ENCODE data around the gene TOMM22.
A peak's percentile ranks its signal among the peaks of the same experiment; 100 is the strongest.
"Not testable (repeated sequence)": the region's sequence is repeated elsewhere in the genome, so short reads cannot be mapped to it uniquely, and the experiment has no call there.

Gene TOMM22

DNA sequence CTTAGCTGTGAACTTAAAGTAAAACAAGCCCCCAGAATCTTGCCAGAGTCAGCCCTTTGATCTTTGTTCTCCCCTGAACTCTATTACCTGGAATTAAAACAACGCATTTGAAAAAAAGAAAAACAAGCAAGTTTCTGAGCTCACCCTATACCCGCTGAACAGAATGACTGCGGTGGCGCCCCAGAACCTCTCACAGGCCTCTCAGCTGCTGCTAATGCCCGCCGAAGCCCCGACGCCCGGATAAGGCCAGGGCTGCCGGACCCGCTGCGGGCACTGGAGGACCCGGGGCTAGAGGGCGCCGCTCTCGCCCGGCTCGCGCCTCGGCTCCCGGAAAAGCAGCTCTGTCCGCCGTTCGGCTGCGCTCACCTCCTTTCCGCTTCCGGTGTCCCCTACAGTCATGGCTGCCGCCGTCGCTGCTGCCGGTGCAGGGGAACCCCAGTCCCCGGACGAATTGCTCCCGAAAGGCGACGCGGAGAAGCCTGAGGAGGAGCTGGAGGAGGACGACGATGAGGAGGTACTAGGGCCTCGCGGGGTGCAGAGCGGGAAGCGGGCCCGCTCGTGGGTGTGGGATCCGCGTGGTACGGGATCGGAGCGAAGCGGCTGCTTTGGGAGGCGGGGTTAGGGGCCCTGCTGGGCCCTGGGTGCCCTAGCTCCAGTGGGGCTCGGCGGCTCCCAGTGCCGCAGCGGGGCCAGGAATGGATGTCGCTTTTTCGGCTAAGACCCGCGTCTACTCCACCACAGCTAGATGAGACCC lies at the start of gene TOMM22:
TSS of gene TOMM22 (plus strand) at position 376 of the 754 bp plus-strand sequence. CDS start at position 398, 22 bp downstream.
- DNase-seq: peak; percentile 74

DNA sequence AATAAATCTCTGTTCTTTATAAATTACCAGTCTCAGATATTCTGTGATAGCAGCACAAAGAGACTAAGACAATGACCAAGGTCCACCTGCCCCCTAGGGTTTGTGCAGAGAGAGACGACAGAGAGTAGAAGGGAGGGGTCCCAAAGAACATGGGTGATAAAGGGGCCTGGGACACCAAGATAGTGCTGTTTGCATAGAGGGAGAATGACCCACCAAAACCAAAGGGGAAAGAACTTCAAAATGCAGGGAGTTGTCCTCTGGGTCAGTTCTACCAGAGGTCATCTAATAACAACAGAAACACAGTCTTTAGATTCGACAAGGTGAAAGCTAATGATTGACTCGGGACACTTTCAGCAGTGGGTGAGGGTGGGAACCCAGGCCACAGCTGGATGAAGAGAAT lies 49.2 kb upstream of the TOMM22 start:
- DNase-seq: no peak

DNA sequence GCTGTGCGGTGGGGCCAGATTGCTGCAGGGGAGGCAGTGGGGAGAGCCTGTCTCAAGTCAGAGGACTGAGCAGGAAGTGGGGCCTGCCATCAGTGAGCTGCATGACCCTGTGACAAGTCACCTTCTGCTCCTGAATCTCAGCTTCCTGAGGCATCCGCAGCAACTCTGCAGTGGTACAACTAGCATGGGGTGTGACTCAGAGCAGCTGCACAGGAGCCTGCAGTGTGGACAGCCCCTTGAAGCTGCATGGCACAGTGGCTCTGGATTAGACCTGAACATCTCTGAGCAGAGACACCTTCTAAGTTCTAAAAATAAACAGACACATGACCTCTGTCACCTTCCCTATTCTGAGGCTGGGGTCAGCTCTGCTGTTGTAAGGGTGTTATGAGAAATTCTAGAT lies 43.5 kb upstream of the TOMM22 start:
- DNase-seq: no peak

DNA sequence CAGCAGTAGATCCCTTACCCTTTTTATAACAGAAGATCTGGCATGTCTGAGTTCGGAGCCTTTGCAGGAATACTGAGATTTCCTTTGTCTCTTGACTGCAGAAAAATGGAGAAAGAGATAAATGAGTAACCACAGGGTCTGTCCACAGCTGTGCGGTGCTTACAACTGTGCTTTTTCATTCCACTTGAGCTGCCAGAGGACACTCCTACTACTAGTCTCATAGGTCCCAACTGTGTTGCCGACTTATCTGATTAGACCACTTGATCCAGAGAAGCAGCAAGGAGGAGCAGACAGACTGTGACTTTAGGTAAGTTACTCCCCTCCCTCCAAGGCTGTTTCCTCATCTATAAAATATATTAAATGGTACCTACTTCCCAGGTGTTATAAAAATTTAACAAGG lies 43.0 kb upstream of the TOMM22 start:
- DNase-seq: no peak

DNA sequence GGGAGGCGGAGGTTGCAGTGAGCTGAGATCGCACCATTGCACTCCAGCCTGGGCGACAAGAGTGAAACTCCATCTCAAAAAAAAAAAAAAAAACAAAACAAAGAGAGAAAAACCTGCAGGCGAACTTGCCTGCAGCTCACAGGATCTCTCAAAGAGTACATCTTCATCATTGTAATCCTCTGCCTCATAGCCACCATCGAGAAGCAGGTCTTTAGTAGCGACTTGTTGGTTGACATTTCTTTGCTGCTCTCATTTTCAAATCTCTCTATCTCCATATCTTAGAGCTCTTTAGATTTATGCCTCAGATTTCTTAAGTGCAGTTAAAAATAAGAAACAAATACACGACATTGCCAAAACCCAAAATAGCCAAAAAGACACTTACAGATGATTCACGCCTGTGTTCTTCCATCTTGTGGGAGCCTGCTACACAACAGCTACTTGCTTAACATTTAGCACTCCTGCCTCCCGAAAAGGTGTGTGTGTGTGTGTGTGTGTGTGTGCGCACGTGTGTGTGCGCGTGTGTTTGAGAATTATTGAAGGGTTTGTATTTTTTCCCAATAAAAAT lies 40.2 kb upstream of the TOMM22 start:
- no peak for DNase-seq

DNA sequence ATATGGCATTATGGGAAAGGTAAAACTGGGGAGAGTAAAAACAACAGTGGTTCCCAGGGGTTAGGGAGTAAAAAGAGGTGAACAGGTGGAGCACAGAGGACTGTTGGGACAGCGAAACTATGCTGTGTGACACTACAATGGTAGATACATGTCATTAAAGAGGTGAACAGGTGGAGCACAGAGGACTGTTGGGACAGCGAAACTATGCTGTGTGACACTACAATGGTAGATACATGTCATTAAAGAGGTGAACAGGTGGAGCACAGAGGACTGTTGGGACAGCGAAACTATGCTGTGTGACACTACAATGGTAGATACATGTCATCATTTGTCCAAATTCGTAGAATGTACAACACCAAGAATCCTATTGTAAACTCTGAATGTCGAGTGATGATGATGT lies 37.5 kb upstream of the TOMM22 start:
- DNase-seq: not testable (repeated sequence)

DNA sequence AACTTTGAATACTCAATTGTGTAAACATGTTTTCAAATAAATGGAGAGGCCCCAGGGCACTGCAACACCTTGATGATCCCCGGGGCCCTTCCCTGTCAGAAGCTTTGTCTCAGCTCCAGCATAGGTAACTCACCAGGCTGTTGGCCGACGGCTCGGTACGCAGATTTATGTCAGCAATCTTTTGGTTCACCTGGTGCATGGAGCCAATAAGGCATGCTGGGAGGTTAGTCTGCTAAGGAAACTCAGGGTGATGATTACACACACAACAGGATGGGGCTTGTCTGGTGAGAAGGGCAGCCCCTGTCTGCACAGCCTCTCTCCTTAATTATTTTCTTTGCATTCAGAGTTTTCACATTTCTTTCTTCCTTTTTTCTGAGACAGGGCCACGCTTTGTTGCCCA lies 36.3 kb upstream of the TOMM22 start:
- no peak for DNase-seq

DNA sequence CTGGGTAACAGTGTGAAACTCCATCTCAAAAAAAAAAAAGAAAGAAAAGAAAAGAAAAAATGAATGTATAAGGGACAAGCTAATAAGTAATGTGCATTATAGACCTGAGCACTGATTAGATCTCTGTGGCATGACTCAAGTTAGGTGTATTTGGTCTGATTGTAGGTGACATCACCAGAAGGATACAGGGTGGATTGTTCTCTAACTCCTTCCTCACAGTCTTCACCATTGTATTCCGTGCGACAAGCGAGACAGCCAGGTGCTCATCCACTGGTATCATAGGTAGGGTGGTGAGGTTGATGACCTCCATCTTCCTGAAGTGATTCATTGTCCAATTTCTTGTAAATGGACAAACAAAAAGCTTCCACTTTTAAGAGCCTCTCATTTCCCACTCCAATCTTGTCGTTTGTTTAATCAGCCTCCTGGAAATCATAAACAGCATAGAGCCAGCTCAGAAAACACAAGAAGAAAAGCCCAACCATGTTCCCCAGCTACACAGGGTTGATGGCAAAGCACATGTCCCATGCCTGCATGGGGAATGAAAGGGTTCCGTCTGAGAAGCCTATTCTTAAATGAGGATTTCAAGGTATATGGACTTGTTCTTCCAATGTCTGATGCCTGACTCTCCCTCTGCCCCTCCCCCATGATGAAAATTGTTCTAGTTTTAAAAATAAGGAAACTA lies 31.8 kb upstream of the TOMM22 start:
- DNase-seq: peak; percentile 23

DNA sequence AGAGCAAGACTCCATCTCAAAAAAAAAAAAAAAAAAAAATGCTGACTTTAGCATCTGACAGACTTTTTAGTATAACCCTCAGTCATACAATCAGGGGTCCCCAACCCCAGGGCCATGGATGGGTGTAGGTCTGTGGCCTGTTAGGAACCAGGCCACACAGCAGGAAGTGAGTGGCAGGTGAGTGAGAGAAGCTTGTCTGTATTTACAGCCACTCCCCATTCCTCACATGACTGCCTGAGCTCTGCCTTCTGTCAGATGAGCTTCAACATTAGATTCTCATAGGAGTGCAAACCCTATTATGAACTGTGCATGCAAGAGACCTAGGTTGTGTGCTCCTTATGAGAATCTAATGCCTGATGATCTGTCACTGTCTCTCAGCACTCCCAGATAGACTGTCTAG lies 28.9 kb upstream of the TOMM22 start:
- peak; percentile 11 for DNase-seq

DNA sequence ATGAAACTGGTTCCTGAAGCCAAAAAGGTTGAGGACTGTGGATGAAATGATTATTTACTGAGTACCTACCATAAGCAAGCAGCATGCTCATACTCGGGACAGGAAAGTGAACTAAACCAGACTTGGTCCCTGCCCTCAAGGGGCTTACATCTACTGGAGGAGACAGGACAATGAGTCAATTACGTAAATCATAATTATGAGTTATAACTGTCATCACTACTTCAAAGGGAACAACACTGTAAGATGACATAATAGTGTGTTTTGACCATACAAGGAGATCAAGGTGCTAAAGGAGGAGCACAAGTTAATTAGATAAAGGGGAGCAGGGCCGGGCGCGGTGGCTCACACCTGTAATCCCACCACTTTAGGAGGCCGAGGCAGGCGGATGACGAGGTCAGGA lies 28.0 kb upstream of the TOMM22 start:
- DNase-seq: no peak

DNA sequence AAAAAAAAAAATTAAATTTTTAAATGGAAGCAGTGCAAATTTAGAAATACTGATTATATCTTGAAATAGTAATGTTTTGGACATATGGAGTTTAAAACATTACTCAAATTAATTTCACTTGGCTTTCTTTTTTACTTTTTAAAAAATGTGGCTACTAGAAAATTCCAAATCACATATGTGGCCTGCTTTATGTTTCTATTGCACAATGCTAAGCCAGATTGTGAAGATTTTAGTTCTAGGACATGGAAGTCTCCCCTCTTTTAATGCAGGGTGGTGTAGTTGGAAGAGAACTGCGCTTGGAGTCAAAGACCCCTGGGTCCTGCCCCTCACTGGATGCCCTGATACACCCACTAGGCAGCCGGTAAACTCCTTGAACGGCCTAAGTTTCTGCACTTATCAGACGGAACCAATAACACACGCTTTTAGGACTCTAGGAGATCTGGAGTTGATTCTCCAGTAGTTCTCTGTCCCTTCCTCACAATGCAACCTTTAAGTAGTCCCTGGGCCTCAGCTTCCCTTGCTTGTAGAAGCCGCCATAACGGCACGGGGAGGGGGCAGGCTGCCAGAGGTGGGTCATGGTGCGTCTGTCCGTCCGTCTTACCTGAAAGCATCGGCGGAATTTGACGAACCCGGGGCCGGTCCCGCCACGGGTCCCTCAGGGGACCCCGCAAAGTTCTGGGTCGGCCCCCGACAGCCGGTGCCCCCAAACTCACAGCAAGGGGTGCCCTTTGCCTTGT lies 26.1 kb upstream of the TOMM22 start:
- DNase-seq: peak; percentile 32

DNA sequence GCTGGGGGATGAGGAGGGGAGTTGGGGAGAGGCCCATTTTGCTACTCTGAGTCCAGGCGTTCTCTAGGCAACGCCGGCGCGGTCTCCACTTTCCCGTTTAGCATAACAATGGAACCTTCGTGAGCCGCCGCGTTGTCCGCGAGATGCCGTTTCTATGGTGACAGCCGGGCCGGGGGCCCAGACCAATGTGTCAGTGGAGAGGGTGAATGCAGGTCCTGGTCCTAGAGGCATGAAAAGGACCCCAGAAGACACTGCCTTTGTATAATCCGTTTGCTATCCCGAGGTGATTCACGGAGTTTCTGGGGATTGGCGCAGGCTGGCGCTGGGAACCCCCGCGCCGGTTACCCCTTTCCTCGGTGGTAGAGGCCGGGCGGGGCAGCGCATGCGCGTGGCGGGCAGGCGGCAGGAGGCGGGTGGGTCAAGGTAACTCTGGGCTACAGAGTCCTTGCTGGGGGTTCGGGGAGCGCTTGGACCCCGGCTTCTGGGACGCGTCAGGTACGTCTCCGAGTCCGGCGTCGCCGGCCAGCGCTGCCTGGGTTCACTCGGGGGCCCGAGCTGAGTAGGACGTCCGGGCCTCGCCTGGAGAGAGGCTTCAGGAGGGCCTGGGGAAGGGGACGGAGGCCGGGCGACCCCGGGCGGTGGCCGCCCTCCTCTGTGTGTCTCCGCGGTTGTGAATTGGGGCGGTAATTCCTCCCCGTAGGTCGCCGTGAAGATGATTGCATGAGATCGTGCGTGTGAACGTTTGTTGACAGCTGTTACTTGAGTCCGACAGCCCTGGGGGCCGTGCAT lies 25.3 kb upstream of the TOMM22 start, which contains the start of the genes CBY1 and FAM227A:
TSS of gene CBY1 (plus strand) at position 383 of the 789 bp plus-strand sequence. CDS start 11,417 bp downstream, outside the sequence.
TSS of gene FAM227A (minus strand) at position 137 of the 789 bp plus-strand sequence. CDS start 6,224 bp downstream, outside the sequence.
- peak; percentile 80 for DNase-seq

DNA sequence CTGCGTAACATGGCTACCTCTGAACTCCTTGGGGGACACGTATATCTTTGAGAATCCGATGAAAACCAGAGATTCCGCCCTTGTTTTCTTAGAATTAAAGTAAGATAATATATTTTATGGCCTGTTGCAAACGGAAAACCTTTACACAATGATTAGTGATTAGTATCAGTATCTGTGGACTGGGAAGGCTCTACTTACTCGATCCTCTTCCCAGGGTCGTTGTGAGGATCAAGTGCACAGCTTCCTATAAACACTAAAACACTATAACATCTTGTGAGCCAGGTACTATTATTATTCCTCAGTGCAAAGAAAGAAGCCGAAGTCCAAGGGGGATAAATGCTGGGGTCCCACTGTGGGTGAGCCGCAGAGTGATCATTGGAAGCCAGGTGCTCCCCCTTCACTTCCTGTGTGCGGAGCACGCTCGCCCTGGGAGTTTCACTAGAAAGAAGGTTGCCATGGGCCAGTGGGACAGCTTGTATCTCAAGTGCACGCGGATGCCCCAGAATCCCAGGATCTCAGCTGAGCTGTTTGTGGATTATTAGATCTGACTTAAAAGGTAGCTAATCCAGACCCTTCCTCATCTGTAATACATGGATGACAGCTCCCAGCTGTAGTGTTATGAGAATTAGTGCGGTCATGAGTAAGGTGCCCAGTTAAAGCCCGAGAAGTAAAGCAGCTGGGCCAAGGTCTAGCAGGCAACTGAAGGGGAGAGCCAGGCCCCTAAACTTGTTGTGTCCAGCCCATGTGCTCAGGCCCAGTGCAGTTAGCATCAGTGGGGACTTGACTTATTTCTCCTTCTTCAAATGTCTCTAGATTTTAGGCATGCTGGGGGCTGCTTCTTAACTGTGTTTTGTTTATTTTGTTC lies 24.5 kb upstream of the TOMM22 start:
- peak; percentile 12 for DNase-seq

DNA sequence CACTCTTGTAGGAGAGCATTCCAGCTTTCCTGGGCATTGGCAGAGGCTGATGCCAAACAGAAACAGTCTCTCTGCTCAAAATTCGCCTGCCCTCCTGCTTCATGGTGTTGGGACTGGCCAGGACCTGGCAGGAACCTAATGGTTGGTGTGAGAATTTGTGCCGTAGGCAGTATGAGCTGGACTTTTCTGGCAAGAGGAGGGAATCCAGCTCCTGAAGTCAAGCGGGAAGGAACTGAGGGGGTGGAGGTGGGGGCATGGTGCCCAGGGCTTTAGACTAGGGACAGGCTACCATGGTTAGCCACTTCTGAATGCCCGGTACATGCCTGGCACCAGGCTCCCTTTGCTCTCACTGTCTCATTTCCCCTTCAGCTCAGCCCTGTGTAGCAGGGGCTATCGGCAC lies 6.9 kb upstream of the TOMM22 start:
- DNase-seq: no peak

DNA sequence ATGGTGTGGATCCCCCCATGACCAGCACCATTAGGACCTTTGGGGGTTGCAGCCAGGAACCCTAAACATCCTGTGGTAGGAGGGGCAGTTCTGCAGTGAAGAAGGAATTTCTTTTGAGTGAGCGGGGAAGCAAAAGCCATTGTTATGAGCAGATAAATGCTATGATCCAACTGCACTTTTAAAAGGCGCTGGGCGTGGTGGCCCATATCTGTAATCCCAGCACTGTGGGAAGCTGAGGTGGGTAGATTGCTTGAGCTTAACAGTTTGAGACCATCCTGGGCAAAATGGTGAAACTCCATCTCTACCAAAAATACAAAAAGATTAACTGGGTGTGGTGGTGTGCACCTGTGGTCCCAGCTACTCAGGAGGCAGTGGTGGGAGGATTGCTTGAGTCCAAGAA lies 5.9 kb upstream of the TOMM22 start:
- no peak for DNase-seq

DNA sequence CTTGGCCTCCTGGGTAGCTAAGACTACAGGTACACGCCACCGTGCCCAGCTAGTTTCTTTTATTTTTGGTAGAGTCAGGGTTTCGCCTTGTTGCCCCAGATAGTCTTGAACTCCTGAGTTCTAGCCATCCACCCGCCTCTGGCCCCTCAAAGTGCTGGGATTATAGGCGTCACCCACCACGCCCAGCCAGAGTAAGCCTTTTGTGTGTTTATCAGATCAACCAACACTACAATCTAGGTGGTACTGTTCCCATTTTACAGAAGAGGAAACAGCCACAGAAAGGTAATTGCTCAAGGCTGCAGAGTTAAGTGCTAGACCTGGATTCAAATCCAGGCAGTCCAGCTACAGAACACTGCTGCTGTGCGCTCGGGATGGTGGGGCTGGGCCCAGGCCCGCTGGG lies 3.1 kb downstream of the TOMM22 start:
- DNase-seq: no peak

DNA sequence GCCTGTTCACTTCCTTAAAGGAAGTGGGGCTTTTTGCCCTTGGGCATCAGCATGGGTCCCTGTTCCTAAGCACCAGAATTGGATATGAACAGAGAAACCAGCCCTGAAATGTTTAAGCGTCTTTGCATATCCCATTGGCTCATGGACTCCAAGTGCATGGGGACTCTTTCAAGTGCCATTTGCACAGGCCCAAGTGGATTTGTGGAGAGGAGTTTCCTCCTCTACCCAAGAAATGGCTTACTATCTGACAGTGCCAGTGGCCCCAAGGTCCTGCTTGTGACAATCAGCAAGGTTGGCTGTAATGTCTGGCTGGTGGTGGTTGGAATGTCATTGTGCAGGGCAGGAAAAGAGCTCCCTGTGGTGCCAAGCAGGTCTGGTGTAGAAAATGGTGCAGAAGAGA lies 4.0 kb downstream of the TOMM22 start:
- DNase-seq: no peak

DNA sequence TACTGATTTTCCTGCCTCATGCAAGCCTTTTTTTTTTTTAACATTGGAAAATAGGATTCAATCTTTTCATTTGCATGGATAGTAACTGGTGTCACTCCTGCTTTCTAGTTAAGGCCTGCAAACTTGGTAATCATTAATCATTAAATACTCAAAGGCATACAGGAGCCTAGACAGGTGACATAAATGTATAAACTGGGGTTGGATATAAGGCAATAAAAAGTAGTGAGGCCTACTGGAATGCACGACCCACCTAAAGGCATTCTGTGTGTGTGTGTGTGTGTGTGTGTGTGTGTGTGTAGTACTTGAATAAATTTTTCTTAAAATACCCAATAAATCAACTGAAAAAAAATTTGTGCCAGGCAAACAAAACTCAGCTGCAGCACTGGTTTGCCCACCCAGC lies 7.9 kb downstream of the TOMM22 start:
- no peak for DNase-seq

DNA sequence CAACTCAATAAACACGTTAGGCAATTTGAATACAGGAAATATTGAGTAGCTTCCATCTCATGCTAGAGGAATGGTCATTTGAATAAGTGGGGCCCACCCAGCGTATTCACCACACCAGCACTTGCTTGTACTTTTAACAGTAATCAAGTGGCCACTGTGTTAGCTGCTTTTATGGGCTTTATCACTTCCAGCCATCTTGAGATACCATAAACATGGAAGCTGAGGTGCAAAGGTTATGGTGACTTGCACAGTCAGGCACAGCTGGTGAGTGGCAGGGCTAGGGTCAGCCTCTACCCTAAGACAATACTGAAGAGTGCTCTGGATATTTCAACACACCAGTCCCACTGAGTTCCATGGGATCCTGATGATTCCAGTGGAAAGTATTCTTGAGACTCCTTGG lies 12.3 kb downstream of the TOMM22 start:
- DNase-seq: no peak

DNA sequence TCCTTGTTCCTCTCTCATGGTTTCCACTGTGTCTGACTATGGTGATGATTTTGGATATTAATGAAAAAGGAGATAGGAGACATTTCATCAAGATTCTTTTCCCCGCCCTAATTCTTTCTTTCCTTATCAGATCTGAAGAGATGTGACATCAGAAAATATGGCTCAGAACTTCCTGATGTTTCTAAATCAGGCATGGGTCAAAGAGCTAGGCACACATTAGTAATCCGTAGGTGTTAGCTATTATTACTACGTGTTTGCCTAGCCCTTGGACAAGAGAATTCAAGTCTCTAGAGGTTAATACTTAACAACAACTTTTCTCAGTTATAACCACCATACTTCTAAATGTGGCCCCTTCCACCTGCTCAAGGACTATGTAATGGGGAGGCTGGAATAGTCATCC lies 13.2 kb downstream of the TOMM22 start:
- DNase-seq: no peak
